Omental fat pad (tissue), 4 donors: ENCODE measurements around the gene AIFM1. TPM values are rescaled to one million over a fixed set of nuclear protein-coding genes. Genes with fewer than 3 reads are reported as not detected.
A peak's percentile ranks its signal among the peaks of the same experiment; 100 is the strongest.

Experiments used
- ATAC-seq: fragments of 150-250 bp; one replicate; pipeline ENCODE4 v1.9.1; 2016; ENCODE audit warnings: mild to moderate bottlenecking, moderate library complexity; ENCODE audit not compliant: low FRiP score
- DNase-seq: peaks from one replicate; pipeline ENCODE4 v3.0.0-alpha.2; 2019; ENCODE audit warnings: low spot score
- total RNA-seq, 4 donors: library from RNA; depleted of rRNA; stranded (reverse); fragments of >200 nt; gene quantifications; one replicate each; pipeline ENCODE4 v1.1.0, GENCODE V29; 2016
- TF ChIP-seq, protein P1 (sequence below), 3 donors: fragments of 450-650 bp; IDR thresholded peaks; one replicate each; pipeline ENCODE4 v1.5.1; 2016 to 2017; ENCODE audit warnings: antibody characterized with exemption in 3 of 3, mild to moderate bottlenecking in 3 of 3, moderate library complexity in 2 of 3

Gene AIFM1
- total RNA-seq, 4 donors from 2014 or later: 14.7 to 21.2 (median 16.9) TPM

DNA sequence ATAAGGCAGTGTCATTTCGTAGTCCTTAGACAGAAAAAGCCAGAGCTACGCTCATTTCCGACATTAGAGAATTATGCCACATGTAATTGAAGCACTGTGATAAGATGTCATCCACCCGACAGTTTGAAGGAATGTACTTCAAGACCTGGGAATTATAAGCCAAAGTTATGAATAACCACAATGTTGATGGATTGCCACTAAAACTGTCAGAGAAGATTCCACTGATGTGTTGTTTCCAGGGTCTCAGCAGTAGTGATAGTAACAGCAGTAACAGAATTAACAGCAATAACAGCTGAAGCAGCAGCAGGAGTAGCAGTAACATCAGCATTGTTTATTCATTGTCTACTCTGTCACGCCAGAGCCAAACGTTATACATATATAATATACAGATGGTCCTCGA, 30.8 kb upstream of the AIFM1 start:
- DNase-seq (no peak), ATAC-seq (no peak)
- TF ChIP-seq, protein P1, sequence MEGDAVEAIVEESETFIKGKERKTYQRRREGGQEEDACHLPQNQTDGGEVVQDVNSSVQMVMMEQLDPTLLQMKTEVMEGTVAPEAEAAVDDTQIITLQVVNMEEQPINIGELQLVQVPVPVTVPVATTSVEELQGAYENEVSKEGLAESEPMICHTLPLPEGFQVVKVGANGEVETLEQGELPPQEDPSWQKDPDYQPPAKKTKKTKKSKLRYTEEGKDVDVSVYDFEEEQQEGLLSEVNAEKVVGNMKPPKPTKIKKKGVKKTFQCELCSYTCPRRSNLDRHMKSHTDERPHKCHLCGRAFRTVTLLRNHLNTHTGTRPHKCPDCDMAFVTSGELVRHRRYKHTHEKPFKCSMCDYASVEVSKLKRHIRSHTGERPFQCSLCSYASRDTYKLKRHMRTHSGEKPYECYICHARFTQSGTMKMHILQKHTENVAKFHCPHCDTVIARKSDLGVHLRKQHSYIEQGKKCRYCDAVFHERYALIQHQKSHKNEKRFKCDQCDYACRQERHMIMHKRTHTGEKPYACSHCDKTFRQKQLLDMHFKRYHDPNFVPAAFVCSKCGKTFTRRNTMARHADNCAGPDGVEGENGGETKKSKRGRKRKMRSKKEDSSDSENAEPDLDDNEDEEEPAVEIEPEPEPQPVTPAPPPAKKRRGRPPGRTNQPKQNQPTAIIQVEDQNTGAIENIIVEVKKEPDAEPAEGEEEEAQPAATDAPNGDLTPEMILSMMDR (IDR thresholded peaks at IDR 0.05): no peak

DNA sequence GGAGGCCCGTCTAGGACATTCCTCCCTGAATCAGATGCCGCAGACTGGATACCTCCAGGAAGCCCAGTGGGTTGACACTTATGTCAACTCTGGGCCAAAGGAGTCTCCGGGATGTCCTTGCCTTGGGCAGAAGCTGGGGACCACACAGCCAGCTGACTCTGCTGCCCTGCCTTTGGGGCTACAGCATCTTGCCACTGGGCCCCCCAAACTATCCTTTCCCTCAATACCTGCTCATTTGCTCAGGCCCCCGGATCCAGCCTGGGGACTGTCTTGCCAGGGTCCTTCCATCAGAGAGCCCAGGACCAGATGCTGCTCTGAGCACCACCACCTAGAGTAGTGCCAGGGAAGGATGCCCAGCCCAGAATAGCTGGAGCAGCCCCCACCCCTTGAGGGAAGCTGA, 25.2 kb upstream of the AIFM1 start:
- no peak for ATAC-seq
- DNase-seq: no peak
- TF ChIP-seq, protein P1 (IDR thresholded peaks at IDR 0.05): no peak

DNA sequence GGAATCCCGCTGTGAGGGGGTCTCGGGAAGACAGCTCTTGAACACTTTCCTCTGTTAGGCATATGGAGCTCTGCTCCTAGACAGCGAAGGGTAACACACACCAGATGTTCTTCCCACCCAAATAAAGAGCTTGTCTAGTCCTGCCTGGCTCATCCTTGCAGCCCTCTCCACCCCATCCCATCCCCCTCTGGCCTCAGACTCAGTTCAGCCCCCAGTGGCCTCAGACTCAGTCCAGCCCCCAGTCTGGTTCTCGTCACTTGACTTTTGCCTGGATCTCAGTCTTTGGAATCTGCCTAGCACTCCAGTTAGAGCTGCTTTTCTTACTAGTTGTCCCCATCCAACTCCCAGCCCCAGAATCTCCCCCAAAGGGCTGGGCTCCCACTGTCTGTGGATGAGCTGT, 21.0 kb upstream of the AIFM1 start:
- ATAC-seq (no peak), DNase-seq (no peak)
- TF ChIP-seq, protein P1 (IDR thresholded peaks at IDR 0.05): no peak

DNA sequence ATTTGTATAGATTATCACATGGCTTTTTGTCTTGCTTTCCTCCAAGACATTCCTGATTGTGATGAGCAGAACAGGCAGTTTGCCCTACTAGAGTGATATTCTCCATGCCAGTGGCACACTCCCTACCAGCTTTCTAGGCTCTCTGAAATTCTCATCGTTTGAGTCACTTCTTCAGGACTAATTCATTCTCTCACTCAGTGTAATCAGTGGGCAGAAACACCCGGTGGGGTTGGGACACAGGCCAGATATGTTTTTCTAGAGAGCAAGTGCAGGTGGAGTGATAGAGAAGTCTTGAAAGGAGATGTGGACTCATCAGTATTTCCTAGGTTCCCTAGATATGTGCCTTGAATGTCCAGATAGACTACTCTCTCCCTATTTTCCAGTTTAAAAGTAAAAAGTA, 19.2 kb upstream of the AIFM1 start:
- TF ChIP-seq, protein P1 (IDR thresholded peaks at IDR 0.05): no peak
- DNase-seq (no peak), ATAC-seq (peak; percentile 48)

DNA sequence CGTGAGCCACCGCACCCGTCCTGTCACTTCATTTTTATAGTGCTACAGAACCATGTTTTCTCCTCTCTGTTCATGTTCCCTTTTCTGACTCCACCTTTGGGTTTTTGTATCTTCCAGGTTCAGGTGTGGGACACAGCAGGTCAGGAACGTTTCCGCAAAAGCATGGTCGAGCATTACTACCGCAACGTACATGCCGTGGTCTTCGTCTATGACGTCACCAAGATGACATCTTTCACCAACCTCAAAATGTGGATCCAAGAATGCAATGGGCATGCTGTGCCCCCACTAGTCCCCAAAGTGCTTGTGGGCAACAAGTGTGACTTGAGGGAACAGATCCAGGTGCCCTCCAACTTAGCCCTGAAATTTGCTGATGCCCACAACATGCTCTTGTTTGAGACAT, 18.5 kb upstream of the AIFM1 start:
- DNase-seq (no peak), ATAC-seq (no peak)
- TF ChIP-seq, protein P1 (IDR thresholded peaks at IDR 0.05): no peak

DNA sequence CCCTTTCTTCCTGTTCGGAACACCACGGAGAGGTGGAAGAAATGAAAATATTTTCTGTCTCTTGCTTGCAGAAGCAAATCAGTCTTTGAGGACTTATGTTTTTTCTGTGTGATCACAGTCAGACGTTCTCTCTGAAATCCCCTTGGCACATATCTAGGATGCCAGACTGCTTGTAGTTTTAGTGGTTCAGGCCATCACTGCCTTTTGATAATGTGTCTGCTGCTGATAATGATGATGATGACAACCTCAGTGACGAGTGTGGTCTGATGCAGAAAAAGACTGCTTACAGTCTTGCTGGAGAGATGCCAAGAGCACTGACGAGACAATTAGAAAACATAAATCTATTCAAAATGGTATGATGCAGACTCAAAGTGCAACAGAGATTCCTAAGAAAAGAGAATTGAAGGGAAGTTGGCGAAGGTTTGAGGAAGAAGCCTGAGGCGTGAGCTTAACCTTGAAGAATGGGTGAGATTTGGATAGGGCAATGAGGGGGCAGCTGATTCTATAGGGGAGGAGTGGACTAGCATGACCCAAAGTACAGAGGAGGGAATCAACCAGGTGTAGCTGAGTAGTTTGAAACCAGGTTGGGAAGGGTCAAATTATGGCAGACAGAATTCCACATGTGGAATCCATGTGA, 14.1 kb upstream of the AIFM1 start:
- no peak for ATAC-seq
- no peak for DNase-seq
- TF ChIP-seq, protein P1 (IDR thresholded peaks at IDR 0.05): no peak

DNA sequence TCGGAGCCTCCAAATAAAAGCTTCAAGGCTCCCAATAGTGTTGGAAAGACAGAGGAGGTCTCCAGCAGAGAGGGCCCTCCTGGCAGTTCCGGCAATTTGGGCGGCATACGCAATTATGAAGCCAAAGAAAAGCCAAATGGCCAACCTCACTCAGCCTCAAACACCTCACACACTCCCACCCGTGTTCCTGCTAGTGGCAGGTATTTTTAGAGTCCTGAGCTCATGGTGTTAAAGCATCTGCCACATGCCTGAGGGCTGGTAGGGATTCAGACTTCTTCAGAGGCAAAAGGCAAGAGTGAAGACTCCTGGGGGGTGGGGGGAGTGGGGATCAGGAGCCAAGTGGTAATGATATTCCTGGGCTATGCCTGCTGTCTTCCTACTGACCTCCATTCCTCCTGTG, 13.5 kb upstream of the AIFM1 start:
- DNase-seq (no peak), ATAC-seq (no peak)
- TF ChIP-seq, protein P1 (IDR thresholded peaks at IDR 0.05): no peak
